Neural progenitor cell (in vitro differentiated cells): ENCODE measurements around the gene TLE5. TPM values are rescaled to one million over a fixed set of nuclear protein-coding genes. Genes with fewer than 3 reads are reported as not detected.

ENCODE experiments used
- DNase-seq: peaks from one replicate; pipeline ENCODE4 v3.0.0-alpha.2; 2016; ENCODE audit warnings: low spot score
- H2AFZ ChIP-seq: fragments of 200-600 bp; sonication (generic); replicated peaks from 2 replicates; pipeline ENCODE4 v1.6.1; 2016; ENCODE audit warnings: antibody characterized with exemption
- H3F3A ChIP-seq: fragments of 200-600 bp; sonication (generic); 2 replicates; pipeline ENCODE4 v1.6.1; 2016; ENCODE audit warnings: antibody characterized with exemption, low read depth
- H3K27ac ChIP-seq: fragments of 200-600 bp; sonication (generic); 2 replicates; pipeline ENCODE4 v1.5.1; 2016; ENCODE audit warnings: mild to moderate bottlenecking
- H3K27me3 ChIP-seq: fragments of 200-600 bp; sonication (generic); 2 replicates; pipeline ENCODE4 v1.6.1; 2016; ENCODE audit warnings: mild to moderate bottlenecking, moderate library complexity
- H3K36me3 ChIP-seq: fragments of 200-600 bp; sonication (generic); 2 replicates; pipeline ENCODE4 v1.5.1; 2016
- H3K4me1 ChIP-seq: fragments of 200-600 bp; sonication (generic); 2 replicates; pipeline ENCODE4 v1.6.1; 2016; ENCODE audit warnings: mixed run types
- H3K4me2 ChIP-seq: fragments of 200-600 bp; sonication (generic); 2 replicates; pipeline ENCODE4 v1.6.1; 2016
- H3K4me3 ChIP-seq: fragments of 200-600 bp; sonication (generic); 2 replicates; pipeline ENCODE4 v1.5.1; 2016
- H3K79me2 ChIP-seq: fragments of 200-600 bp; sonication (generic); 2 replicates; pipeline ENCODE4 v1.6.1; 2016; ENCODE audit warnings: low read depth
- H3K9ac ChIP-seq: fragments of 200-600 bp; sonication (generic); 2 replicates; pipeline ENCODE4 v1.6.1; 2016
- H3K9me3 ChIP-seq: fragments of 200-600 bp; sonication (generic); 2 replicates; pipeline ENCODE4 v1.5.1; 2016; ENCODE audit warnings: low read depth
- H4K20me1 ChIP-seq: fragments of 200-600 bp; sonication (generic); 2 replicates; pipeline ENCODE4 v1.6.1; 2016; ENCODE audit warnings: low read depth
- H3K27ac Mint-ChIP-seq: 3 replicates; pipeline ENCODE4 v1.8.0; 2021; ENCODE audit warnings: mixed read lengths
- H3K27me3 Mint-ChIP-seq: 2 replicates; pipeline ENCODE4 v1.8.0; 2022; ENCODE audit warnings: low read depth, mild to moderate bottlenecking, inconsistent platforms, moderate library complexity, mixed read lengths; ENCODE audit not compliant: insufficient read depth
- H3K36me3 Mint-ChIP-seq: 3 replicates; pipeline ENCODE4 v1.8.0; 2021; ENCODE audit warnings: mixed read lengths
- H3K4me1 Mint-ChIP-seq: 3 replicates; pipeline ENCODE4 v1.8.0; 2021; ENCODE audit warnings: mixed read lengths
- H3K4me3 Mint-ChIP-seq: 3 replicates; pipeline ENCODE4 v1.8.0; 2021; ENCODE audit warnings: mild to moderate bottlenecking, moderate library complexity, mixed read lengths
- H3K9me3 Mint-ChIP-seq: 3 replicates; pipeline ENCODE4 v1.8.0; 2020; ENCODE audit warnings: mixed read lengths
- EZH2 ChIP-seq: fragments of 200-600 bp; sonication (generic); IDR thresholded peaks from 2 replicates; pipeline ENCODE4 v1.6.1; 2017; ENCODE audit warnings: antibody characterized with exemption, mild to moderate bottlenecking, moderate library complexity
- EZH2phosphoT487 ChIP-seq: fragments of 200-600 bp; sonication (generic); IDR thresholded peaks from 2 replicates; pipeline ENCODE4 v1.6.1; 2017; ENCODE audit warnings: antibody characterized with exemption
- total RNA-seq: library from RNA; depleted of rRNA; stranded (reverse); fragments of >200 nt; gene quantifications from 2 replicates; pipeline ENCODE4 v1.2.3, GENCODE V29; 2015; ENCODE audit warnings: low replicate concordance
- TF ChIP-seq, protein P1 (sequence below): fragments of 200-600 bp; sonication (generic); IDR thresholded peaks from 2 replicates; pipeline ENCODE4 v1.5.1; 2017; ENCODE audit warnings: antibody characterized with exemption, mild to moderate bottlenecking

The TLE5 gene
- total RNA-seq, 1 donor from 2014 or later, result 54.6 TPM

DNA sequence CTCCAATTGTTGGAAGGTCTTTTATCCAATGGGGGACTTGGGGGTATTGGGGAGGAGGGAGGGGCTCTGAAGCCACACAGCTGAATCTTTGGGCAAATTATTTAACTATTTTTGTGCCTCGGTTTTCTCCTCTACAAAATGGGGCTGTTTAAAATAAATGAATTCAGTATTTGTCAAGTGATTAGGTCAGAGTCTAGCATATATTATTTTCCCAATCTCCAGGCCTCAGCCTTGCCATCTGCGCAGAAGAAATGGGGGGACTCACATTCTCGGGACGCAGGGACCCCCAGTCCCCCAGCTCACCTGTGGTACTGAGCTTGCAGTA is 1.5 kb downstream of the TLE5 start:
- Histone ChIP-seq H3K9me3 (no peaks in the 10 kb centered on the region), H3F3A (peaks cover 47% of the 10 kb centered on the region), H3K36me3 (peaks cover 5% of the 10 kb centered on the region), H3K4me3 (peak overlapping the region; percentile 96), H3K27me3 (peaks cover 11% of the 10 kb centered on the region), H3K27ac (no peak overlapping the region), H3K4me1 (peaks cover 24% of the 10 kb centered on the region), H3K79me2 (peaks cover 6% of the 10 kb centered on the region), H2AFZ (no peak overlapping the region), H4K20me1 (peaks cover 52% of the 10 kb centered on the region), H3K9ac (no peak overlapping the region), H3K4me2 (peak overlapping the region; percentile 97)
- Mint-ChIP-seq H3K36me3 (peaks cover 7% of the 10 kb centered on the region), H3K27ac (no peak overlapping the region), H3K27me3 (peaks cover 15% of the 10 kb centered on the region), H3K9me3 (no peaks in the 10 kb centered on the region), H3K4me1 (peaks cover 22% of the 10 kb centered on the region), H3K4me3 (peak overlapping the region; percentile 85)
- DNase-seq, result no peak
- TF ChIP-seq, protein P1, sequence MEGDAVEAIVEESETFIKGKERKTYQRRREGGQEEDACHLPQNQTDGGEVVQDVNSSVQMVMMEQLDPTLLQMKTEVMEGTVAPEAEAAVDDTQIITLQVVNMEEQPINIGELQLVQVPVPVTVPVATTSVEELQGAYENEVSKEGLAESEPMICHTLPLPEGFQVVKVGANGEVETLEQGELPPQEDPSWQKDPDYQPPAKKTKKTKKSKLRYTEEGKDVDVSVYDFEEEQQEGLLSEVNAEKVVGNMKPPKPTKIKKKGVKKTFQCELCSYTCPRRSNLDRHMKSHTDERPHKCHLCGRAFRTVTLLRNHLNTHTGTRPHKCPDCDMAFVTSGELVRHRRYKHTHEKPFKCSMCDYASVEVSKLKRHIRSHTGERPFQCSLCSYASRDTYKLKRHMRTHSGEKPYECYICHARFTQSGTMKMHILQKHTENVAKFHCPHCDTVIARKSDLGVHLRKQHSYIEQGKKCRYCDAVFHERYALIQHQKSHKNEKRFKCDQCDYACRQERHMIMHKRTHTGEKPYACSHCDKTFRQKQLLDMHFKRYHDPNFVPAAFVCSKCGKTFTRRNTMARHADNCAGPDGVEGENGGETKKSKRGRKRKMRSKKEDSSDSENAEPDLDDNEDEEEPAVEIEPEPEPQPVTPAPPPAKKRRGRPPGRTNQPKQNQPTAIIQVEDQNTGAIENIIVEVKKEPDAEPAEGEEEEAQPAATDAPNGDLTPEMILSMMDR, result no peak
- TF ChIP-seq EZH2 (no peak), EZH2phosphoT487 (no peak)

- H2AFZ ChIP-seq, result no peak overlapping the region
- no peaks in the 10 kb centered on the region for H3K9me3 ChIP-seq
- DNase-seq, result no peak
- Mint-ChIP-seq H3K9me3 (no peaks in the 10 kb centered on the region), H3K4me1 (peaks cover 28% of the 10 kb centered on the region), H3K4me3 (no peak overlapping the region), H3K27me3 (peaks cover 11% of the 10 kb centered on the region), H3K36me3 (peaks cover 12% of the 10 kb centered on the region), H3K27ac (no peak overlapping the region)
- H3K27ac ChIP-seq, result no peak overlapping the region
- H4K20me1 ChIP-seq, result peaks cover 63% of the 10 kb centered on the region
- peaks cover 11% of the 10 kb centered on the region for H3K27me3 ChIP-seq
- peaks cover 5% of the 10 kb centered on the region for H3K36me3 ChIP-seq
- H3K4me3 ChIP-seq, result no peak overlapping the region
- H3F3A ChIP-seq, result peaks cover 59% of the 10 kb centered on the region
- no peak overlapping the region for H3K9ac ChIP-seq
- no peak overlapping the region for H3K4me2 ChIP-seq
- H3K4me1 ChIP-seq, result peaks cover 28% of the 10 kb centered on the region
- peaks cover 6% of the 10 kb centered on the region for H3K79me2 ChIP-seq
- TF ChIP-seq EZH2phosphoT487 (no peak), EZH2 (no peak)
- TF ChIP-seq, protein P1, result no peak
These were observed 2.6 kb downstream of the TLE5 start for GRCh38 chr19:3059653-3060052.

GRCh38 chr19:3058821-3059314 is 3.4 kb downstream of the TLE5 start:
- peaks cover 71% of the 10 kb centered on the region for H4K20me1 ChIP-seq
- DNase-seq, result no peak

More at GRCh38 chr19:3058821-3059314, 3.4 kb downstream of the TLE5 start:
- H3K4me1 Mint-ChIP-seq, result peaks cover 32% of the 10 kb centered on the region
- no peaks in the 10 kb centered on the region for H3K9me3 Mint-ChIP-seq
- Histone ChIP-seq H3K4me1 (peaks cover 28% of the 10 kb centered on the region), H2AFZ (no peak overlapping the region), H3K79me2 (peaks cover 6% of the 10 kb centered on the region), H3K4me3 (no peak overlapping the region), H3K27me3 (peaks cover 11% of the 10 kb centered on the region), H3K9ac (no peak overlapping the region), H3F3A (peaks cover 65% of the 10 kb centered on the region), H3K4me2 (no peak overlapping the region), H3K27ac (no peak overlapping the region), H3K9me3 (no peaks in the 10 kb centered on the region), H3K36me3 (peaks cover 5% of the 10 kb centered on the region)
- H3K36me3 Mint-ChIP-seq, result peaks cover 15% of the 10 kb centered on the region
- H3K27me3 Mint-ChIP-seq, result peaks cover 7% of the 10 kb centered on the region
- TF ChIP-seq, protein P1, result no peak
- TF ChIP-seq EZH2phosphoT487, result no peak
- TF ChIP-seq EZH2, result no peak
- H3K27ac Mint-ChIP-seq, result no peak overlapping the region
- H3K4me3 Mint-ChIP-seq, result no peak overlapping the region
